ENCODE data around the gene TUBA1B.

TUBA1B gene

DNA sequence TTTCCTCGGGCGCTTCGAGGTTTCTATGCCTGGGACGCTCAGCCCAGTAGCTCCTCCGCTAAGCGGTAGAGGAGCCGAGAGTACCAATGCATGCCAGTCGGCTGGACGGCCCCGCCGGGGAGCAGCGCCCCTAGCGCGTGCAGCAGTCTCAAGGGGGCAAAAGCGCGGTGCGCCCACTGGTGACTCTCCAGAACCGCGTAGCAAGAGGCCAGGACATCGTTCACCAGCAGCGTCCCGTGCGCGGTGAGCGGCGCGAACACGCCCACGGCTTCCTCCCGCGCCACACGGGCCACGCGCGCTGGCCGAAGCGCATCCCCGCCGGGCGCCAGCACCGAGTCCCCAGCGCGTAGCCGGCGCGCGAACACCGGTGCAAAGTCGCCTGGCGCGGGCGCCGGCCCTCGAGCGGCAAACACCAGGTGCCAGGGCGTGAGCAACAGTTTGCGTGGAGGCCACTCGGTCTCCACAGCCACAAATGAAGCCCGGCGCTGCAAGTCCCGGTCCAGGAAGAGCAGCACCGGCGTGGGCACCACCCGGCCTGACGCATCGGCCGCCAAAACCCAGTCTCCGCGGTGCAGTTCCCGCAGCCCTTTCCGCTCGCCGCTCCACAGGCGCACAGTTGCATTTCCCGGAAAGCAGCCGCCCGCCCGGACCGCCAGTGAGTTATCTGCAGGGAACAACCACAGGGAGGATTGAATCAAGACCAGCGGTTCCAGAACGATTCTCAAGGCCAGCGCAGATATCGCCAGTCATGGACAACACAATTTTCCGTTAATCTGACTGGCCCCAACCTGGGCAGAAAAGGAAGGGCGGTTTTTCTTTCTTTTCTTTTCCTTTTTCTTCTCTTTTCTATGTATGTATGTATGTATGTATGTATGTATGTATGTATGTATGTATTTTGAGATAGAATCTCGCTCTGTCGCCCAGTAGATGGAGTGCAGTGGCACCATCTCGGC lies 41.1 kb downstream of the TUBA1B start:
- FAIRE-seq, result no peak

- FAIRE-seq, result no peak
Measured at GRCh38 chr12:49088932-49089330, 42.3 kb downstream of the TUBA1B start.

DNA sequence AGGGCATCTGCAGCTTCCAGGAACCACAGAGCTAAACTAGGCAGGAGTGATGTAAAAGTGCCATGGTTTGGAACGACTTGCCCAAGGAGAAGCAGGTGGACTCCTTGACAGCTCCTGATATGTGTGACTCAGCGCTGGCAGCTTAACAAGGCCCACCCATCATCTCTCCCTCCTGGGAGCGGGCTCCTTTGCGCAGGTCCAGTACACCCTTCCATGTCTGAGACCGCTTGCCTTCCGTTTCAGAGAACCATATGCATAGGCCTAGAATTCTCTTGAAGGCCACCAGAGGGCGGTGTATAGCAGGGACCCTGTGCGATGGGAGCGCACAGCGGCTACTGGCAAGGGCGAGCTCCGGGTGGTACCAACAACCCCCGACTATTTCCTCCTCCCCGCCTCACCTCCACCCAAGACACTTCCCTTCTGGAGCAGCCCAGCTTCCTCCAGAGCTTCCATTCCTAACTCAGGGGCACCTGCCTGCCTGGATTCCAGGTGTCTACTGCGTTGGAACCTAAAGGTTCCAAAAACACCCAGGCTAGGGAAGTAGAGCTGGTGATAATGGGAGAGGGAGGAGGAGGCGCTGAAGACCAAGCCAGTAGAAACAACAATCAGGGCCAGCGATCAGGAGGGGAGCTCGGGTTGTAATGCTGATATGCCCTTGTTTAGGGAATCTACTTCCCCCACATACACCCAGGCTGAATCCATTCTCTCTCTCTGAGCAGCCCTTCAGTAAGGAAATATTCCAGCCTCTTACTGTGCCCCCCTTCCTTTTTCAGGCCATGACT lies 42.9 kb downstream of the TUBA1B start:
- FAIRE-seq, result no peak

GRCh38 chr12:49086116-49086515 lies 45.1 kb downstream of the TUBA1B start:
- no peak for FAIRE-seq

- no peak for FAIRE-seq
Measured at GRCh38 chr12:49084438-49084837, 46.8 kb downstream of the TUBA1B start.

GRCh38 chr12:49079793-49080192 lies 51.4 kb downstream of the TUBA1B start:
- no peak for FAIRE-seq

Measured in endometrium (tissue), 2 donors.